Spleen (tissue), 7 donors: Measurements from ENCODE around the gene EHD2.

Experiments
- CTCF ChIP-seq, 11 experiments: fragments of 200-600 bp in 7 of 11; fragments of 450-650 bp in 4 of 11; sonication (generic) in 4 of 11; IDR thresholded peaks in 8 of 11; conservative IDR thresholded peaks in 3 of 11; 1 replicate in 7 of 11; 2 replicates in 4 of 11; pipeline versions ENCODE4 v1.4.0 to v1.8.0; 2016 to 2021; ENCODE audit warnings: antibody characterized with exemption in 11 of 11, inconsistent platforms in 4 of 11, mild to moderate bottlenecking in 1 of 11
- POLR2AphosphoS5 ChIP-seq, 3 donors: sonication (generic); formaldehyde crosslinking; IDR thresholded peaks; one replicate each; pipeline ENCODE4 v1.5.1; 2017; ENCODE audit warnings: antibody characterized with exemption in 3 of 3
- donor health status: DM: no; HTN: no; CAD: no; lungs with moderate emphysema.
- donor health status: DM: no; HTN: no; CAD: no.
- donor health status: DM: no; HTN: no; CAD: no.

GRCh38 chr19:47729799-47730520 lies 16.7 kb downstream of the EHD2 start:
- TF ChIP-seq POLR2AphosphoS5 (IDR thresholded peaks at IDR 0.05), result peak; percentile 67 to 87 (median 79)
- TF ChIP-seq CTCF (IDR thresholded peaks at IDR 0.05 in 8 of 11, conservative IDR thresholded peaks at IDR 0.05 in 3 of 11), result no peak
